ENCODE measurements around the gene TPI1.
"Not testable (repeated sequence)": the region's sequence is repeated elsewhere in the genome, so short reads cannot be mapped to it uniquely, and the experiment has no call there.

TPI1 gene

GRCh38 chr12:6869049-6870021 lies 2.0 kb downstream of the TPI1 start:
- DNase-seq = peak; percentile 90

GRCh38 chr12:6870304-6870703 lies 3.0 kb downstream of the TPI1 start:
- not testable (repeated sequence) for DNase-seq

DNA sequence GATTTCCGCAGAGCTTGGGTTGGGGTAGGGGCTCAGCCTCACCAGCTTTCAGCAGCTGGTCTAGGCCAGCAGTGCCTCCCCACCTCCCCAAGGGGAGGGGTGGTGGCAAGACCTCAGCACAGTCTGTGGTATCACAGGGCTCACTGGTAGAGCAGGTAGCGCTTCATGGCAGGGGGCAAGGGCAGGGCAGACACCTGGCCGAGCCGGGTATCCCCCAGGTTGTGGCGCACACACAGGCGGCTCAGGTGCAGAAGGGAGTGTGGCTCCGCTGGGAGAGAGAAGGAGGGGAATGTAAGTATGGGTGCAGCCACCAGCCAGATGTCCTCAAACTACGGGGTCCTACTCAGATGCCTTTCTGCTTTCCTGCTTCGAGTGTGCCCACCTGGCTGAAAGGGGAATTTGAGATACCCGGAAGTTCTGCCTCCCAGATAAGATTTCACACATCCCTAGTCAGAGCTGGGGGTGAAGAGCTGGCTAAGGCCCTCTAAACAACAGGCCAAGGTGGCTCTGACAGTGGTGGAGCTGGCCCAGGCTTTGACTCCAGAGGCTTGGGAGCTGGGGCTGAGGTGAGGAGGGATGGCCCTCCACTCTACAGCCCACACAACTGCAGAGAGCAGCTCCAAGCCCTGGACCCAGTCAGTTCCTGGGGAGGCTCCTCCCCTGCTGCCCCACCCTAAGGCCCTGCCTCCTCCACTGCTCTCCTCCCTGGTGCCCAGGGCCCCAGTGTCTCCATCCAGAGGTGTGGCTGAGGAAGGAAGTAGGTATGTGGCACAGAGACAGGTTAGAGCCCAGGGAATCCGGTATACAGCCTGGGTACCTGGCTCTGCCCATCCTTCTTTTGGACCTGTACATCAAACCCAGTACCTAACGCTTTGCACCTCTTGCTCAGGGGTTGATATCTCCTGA lies 4.0 kb downstream of the TPI1 start:
- DNase-seq = peak; percentile 45

- peak; percentile 88 for DNase-seq
Measured at GRCh38 chr12:6872073-6873048, 5.0 kb downstream of the TPI1 start.

DNA sequence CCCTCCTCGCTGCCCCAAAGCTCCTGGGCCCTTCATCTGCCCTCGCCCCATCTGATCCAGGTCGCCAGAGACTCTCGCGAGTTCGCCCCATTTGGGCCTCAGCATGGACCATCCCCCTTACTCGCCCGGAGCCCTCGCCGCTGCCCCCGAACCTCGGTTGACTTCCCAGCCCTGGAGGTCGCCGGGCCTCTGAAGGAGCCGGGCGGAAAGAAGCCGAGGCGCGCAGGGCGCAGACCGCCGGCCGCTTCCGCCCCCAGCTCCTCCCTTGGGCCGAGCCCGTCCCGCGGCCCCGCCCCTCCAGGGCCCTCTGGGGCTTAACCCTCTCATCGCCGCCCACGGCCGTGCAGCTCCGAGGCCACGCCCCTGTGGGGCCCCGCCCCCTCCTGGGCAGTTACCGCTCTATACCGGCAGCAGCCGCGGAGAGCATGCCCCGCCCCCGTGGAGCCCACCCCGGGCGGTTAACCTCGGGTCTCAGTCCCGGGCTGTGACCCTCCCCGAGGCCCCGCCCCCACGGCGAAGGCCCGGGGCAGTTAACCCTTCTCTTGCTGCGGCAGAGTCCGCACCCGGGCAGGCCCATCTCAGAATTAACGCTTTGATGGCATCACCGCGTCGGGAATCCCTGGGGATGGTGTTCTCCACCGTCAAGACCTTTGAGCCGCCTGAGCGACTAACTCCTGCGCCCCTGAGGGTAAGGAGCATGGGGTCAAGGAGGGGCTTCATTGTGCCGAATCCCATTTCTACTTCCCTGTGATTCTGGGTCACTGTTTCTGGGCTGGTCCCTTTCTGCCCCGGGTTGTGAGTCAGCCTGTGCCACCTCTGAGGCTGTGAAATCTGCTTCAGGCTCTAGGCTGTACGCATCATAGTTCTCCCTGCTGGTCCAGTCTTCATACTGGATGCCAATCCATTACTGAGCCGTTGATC lies 6.0 kb downstream of the TPI1 start, which contains the start of gene SPSB2:
Gene SPSB2 (minus strand): TSS at position 210 of the 921 bp plus-strand sequence. CDS start 402 bp downstream, outside the sequence.
- peak; percentile 99 for DNase-seq

- DNase-seq = not testable (repeated sequence)
Measured at GRCh38 chr12:6874015-6874368, 6.7 kb downstream of the TPI1 start.

DNA sequence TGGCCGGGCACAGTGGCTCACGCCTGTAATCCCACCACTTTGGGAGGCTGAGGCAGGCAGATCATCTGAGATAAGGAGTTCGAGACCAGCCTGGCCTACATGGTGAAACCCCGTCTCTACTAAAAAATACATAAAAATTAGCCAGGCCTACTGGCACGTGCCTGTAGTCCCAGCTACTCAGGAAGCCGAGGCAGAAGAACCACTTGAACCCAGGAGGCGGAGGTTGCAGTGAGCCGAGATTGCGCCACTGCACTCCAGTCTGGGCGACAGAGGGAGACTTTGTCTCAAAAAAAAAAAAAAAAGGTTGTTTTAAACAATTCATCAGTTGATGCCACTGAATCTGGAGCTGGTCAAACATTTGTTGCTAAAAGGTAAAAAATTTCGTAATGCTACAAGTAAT lies 12.5 kb downstream of the TPI1 start:
- not testable (repeated sequence) for DNase-seq

DNA sequence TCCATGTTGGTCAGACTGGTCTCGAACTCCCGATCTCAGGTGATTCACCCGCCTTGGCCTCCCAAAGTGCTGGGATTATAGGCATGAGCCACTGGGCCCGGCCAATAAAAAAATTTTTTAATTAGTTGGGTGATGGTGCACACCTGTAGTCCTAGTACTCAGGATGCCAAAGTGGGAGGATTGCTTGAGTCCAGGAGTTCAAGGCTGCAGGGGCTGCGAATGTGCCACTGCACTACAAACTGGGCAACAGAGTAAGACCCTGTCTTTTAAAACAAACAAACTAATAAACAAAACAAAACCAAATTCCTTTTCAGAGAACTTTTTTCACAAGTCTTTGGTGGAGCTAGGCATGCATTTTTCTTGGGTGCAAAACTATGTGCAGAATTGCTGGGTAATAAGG lies 15.9 kb downstream of the TPI1 start:
- no peak for DNase-seq

DNA sequence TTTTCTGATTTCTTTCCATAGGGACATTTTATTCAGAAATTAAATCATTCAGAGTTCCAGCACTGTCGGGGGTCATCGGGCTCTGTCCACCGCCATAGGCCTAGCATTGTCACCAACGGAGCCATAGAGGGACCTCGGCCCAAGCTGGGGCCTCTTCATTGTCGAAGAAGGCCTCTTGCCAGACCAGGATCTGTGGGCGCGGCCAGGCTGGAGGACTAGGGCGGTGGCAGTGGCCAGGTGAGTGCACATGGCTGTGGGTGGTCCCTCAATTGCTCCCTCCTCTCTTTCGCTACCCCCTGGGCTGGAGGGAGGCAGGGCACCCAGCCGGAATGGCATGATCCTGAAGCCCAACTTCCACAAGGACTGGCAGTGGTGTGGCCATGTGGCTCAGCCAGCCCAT lies 16.4 kb downstream of the TPI1 start:
- no peak for DNase-seq

- no peak for DNase-seq
Measured at GRCh38 chr12:6884539-6884938, 17.2 kb downstream of the TPI1 start.

GRCh38 chr12:6886206-6886999 lies 19.1 kb downstream of the TPI1 start:
- DNase-seq = not testable (repeated sequence)

GRCh38 chr12:6887460-6887859 lies 20.1 kb downstream of the TPI1 start:
- no peak for DNase-seq

GRCh38 chr12:6888360-6888759 lies 21.0 kb downstream of the TPI1 start:
- no peak for DNase-seq

GRCh38 chr12:6888794-6889193 lies 21.5 kb downstream of the TPI1 start:
- DNase-seq = not testable (repeated sequence)

DNA sequence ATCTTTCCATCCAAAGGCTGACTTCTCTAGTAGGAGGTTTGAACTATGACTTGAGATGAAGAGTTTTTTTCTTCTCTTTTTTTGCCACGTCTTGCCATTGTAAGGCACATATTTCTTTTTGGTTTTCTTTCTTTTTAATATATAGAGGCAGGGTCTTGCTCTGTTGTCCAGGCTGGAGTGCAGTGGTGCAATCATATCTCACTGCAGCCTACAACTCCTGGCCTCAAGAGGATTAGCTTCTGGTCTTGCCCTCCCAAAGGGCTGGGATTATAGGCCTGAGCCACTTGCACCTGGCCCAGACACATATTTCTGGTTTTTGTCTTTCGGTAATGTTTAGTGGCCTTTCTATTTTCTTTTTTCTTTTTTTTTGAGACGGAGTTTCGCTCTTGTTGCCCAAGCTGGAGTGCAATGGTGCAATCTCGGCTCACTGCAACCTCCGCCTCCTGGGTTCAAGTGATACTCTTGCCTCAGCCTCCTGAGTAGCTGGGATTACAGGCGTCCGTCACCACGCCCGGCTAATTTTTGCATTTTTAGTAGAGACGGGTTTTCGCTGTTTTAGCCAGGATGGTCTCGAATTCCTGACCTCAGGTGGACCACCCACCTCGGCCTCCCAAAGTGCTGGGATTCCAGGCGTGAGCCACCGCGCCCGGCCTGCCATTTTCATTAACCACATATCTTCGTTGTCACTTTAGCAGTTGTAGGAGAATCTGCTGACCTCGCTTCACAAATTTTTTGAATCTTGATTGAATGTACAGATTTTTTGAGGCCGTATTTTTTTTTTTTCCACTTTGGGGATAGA lies 22.6 kb downstream of the TPI1 start:
- DNase-seq = not testable (repeated sequence)

DNA sequence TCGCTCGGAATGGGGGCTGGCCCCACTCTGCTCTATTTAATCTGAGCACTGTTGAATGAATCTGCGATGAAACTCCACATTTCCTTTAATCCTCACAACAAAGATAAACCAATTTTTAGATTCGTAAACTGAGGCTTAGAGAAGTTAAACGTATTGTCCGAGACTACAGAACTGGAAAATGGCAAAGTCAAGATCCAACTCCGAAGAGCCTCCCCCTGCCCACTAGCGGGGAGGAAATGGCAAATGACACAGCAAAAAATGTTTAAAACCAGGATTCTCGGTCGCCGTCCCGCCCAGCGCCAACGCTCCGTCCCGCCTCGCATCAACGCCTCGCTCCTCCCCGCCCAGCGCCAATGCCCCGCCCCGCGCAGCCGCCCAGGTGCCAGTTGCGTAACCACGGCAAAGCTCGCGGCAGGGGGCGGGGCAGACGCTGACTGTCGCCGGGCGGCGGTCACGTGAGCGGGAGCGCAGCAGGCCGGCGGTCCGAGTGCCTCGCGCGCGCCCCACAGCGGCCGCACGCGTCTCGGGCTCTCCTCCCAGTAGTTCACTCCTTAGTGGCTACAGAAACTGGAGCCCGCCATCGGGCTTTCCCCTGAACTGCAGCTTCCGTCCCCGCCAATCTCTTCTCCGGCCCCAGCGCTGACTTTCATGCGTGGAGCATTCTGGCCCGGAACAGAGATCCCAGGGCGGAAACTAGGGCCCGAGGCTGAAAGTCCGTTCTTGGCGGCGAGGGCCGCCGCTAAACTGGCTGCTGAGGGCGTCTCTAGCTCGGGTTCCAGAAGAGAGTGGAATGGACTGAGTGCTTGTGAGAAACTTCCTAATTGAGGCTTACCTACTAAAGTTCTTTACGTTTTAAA lies 23.7 kb downstream of the TPI1 start:
- DNase-seq = peak; percentile 99

- DNase-seq = no peak
Measured at GRCh38 chr12:6891646-6892001, 24.3 kb downstream of the TPI1 start.

GRCh38 chr12:6892683-6893082 lies 25.4 kb downstream of the TPI1 start:
- not testable (repeated sequence) for DNase-seq

Data from CD4-positive, alpha-beta T cell treated with Interleukin-12 subunit alpha and Interleukin-12 subunit beta, for 1 hour (primary cell).